NCI-H2196 treated with DMSO at 0.1 percent for 48 hours (cell line): Measurements from ENCODE around the gene IRF6.
A peak's percentile ranks its signal among the peaks of the same experiment; 100 is the strongest.

Source experiments
- DNase-seq: peaks from one replicate; lab custom pipeline; 2025; ENCODE audit not compliant: unreplicated experiment; lab: John Stamatoyannopoulos, UW

The IRF6 gene

DNA sequence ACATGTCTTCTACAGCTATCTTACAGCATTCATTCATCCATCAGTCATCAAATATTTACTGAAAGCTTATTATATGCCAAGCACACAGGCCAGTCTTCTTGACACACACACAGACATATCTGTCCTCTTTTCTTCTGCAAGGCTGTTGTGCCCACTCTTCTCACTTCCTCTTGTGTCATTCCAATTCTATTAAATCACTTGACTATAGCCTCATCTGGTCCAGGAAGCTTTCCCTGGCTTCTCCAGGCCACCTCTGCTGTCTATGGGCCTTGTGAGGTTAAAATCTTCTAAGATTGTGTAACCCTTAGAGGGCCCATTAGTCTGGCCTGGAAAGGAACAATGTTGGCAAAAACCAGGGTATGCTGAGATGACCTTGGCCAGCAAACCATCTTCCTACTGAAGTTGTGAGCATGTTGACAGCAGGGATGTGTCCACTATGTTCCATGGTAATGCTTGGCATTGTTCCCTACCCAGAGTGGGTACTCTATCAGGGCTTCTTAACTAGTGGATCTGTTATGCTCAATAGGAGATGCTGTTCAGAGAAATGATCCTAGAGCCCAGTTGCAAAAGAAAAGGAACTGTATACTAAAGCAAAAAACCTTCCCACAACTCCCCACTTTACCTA lies 44.8 kb downstream of the IRF6 start:
- DNase-seq = no peak

DNA sequence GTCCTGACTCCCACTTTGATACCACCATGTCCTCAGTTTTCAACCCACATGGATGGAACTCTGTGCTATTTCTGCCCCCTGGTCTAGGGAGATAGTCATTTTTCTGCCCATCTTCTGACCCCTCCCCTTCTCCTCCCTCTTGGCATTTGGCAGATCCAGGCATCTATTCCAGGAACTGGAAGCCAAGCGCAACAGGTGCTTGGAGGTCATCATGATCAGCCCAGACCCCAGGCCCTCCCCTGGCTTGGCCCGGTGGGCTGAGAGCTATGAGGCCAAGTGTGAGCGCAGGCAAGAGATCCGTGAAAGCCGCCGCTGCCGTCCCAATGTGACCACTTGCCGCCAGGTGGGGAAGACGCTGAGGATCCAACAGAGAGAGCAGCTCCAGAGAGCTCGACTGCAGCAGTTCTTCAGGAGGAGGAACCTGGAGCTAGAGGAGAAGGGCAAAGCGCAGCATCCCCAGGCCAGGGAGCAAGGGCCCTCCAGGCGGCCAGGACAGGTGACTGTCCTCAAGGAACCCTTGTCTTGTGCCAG lies 46.0 kb downstream of the IRF6 start:
- DNase-seq = no peak

DNA sequence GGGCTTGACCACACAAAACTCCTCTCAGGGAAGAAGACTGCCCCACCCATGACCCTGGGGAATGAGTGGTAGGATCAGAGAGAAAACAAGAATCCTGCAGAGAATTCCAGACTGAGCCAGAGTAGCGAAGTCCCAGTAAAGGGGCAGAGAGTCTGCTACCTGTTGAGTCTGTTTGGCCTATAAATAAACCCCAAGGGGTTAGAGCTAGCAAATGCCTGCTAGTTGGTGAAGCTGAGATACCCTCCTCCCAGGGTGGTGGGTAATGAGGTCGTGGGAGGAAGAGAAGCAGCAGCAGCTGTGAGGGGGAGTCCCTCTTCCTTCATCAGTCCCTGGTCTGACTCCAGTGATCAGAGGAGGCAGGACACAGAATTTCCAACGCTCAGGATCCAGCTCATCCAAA lies 47.5 kb downstream of the IRF6 start:
- no peak for DNase-seq

DNA sequence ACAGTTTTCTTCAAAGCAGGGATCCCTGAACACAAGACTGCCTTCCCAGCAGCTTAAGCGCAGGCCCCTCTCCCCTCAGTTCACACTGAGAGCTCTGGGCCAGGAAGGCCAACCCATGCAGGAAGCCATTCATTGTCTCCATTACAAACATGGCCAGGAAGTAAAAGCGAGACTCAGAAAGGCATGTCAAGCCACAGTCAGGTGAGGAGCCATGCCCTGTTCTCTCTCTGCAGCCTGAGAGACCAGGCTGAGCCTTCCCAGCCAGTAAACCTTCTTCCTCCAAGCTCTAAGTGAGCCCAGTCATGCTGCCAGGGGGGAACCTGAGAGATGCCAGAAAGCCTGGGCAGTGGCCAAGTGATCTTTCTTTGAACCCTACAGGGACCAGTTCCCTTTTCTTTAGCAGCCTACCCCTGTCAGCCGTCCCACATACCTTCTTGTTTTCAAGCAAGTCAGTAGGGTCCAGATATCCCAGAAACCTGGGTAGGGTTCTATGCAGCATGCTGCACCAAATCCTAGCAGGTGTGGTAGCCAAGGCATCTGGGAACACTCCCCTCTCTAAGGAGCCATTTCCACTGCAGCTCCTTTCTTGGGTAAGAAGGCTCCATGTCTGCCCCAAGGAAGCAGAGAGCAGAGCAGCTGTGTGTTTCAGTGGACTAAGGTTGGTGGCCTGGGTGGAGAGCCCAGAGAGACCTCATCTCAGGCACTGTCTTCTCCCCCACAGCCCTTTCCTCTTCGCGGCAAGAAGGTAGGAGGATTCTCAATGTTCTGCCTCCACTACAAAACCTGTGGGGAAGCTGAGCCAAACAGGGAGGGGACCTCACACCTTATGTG lies 49.1 kb downstream of the IRF6 start:
- DNase-seq = no peak

DNA sequence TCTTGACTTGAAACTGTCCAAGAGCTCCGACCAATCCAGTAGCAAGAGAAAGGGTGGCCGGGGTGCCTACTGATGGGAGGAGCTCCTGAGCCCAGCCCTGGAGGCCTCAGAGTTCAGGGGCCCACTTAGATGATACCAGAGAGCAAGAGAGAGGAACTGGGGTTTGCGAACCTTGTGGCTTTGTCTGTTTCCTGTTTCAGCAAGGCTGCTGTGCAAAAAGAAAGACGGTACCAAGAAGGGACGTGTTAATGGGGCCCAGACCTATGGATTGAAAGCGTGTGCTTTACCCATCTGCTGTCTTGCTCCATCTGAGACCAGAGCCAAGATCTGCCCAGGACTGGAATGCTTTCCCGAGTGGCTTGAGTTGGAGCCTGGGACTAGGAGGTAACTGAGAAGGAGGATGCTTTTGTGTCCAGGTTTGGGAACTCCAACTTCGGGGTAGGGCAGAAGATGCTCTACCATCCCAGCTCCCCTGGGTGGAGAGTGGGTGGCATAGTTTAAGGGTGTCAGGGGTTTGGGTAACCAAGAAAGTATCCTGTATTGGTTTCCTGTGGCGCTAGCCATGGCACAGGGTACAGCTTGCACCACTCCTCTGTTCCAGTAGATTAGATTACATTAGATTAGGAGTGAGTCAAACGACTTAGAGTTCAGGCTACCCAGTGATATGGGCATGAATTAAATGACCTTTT lies 49.9 kb downstream of the IRF6 start, which contains the start of gene TRAF3IP3:
TSS of gene TRAF3IP3 (plus strand) at position 128 of the 689 bp plus-strand sequence. CDS start 3,987 bp downstream, outside the sequence.
- no peak for DNase-seq

DNA sequence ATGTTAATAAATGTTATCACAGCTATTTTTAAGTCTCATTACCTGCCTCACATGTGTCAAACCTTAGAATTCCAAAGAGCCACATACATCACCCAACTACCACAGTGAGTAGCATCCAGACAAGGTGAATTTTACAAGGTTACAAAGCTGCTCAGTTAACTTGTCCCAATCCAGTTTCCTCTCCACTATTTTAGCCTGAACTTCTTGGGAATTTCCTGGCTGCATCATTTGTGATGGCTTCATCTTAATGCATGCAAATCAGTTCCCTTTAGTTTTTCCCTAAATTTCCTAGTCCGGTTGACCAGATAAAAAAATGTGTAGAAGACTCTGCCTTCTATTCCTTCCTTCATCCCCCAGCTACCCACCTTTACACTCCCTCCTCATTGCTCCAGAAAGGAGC lies 50.7 kb downstream of the IRF6 start:
- DNase-seq = no peak

DNA sequence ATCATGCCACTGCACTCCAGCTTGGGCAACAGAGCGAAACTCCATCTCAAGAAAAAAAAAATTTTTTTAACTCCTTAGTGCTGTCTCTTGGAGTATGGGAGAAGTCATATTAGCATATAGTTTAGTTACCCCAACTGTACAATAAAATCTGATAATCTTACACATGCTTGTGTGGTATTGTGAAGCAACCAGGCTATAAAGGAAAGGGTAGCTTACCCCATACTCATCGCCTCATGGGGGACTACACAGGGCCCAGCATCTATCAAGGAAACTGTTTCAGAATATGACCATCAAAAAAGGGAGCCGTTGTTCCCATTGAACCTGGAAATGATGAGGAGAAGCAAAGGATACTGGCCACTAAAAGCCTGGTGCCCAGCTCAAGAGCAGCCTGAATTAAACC lies 53.1 kb downstream of the IRF6 start:
- DNase-seq = no peak

DNA sequence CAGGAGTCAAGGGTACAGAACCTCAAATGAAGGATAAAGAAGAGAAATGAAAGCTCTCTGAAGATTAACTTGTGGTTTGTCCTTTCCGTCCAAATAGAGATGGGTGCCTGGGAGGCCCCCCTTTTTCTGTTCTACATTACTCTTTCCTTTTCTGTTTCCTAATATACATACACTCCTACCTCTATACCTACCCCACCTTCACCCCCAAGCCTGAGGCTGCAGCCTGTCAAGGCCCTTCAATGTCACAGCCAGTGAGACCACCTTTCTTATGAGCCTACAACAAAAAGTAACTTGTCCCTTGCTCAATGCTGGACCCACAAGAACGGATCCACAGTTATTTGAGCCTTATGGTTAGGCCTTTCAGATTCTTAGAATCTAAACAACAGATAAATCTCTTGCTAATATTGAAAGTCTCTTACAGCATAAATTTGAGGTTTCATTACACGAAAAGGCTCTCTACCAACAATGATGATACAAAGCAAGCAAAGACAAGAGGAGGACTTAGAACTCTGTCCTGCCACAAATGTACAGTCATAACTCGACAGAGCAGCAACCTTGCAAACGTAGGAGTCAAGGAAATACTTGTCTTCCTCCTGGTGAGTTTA lies 54.2 kb downstream of the IRF6 start:
- DNase-seq = no peak

DNA sequence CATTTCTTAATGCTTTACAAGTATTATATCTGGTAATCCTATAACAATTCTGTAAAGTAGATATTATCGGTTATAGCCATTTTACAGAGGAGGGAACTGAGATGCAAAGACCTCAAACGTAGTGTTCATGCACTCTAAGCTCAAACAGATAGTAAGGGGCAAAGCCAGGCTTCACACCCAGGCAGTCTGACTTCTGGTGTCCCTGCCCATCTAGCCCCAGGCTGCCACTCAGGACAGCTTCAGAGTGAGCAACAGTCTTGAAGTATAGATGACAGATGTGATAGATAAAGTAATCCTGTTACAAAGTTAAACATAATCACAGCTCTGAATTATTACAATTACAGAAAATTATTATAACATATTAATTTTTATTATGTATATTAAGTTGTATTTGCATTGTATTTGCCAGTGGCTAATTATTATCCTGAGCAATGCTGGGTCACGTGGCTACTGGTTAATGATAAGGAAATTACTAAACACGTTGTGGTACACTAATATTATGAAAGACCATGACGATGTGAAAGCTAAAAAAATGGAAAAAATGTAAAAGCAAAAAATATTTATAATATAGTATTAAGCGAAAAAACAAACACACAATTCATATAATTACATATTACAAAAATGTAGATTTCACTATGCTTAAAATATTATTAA lies 56.1 kb downstream of the IRF6 start:
- DNase-seq = no peak

DNA sequence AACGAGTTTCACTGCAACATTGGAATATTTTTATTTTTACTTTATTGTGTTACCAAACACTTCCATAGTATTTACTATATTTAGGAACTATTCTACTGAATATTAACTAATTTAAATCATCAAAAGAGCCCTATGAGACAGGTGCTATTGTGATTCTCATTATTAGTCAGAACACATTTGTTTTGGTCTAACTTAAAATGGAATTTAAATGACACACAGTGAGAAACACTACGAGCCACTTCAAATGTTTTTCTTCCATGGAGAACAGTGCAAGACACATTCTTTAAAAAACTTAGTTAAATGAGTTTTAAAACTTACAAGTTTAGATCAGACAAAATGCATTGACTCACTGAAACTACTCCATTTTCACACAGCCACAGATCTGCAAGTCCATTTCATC lies 56.7 kb downstream of the IRF6 start:
- DNase-seq = no peak

DNA sequence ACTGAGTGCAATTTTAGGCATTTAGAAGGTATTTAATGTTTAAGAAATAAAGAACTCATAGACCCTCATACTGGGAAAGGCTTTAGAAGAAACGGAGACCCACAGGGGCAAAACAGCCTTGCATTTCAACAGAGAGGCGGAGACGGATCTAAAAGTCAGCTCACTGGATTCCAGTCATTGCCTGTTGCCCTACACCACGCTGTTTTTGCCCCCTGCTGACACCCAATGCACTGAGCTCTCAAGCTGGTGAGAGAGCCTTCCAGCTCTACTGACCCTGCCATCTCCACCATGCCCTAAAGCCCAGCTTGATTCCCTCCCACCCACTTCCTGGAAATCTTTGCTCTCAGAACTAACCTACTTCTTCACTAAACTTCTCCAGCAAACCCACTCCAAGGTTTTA lies 57.3 kb downstream of the IRF6 start:
- DNase-seq = no peak

DNA sequence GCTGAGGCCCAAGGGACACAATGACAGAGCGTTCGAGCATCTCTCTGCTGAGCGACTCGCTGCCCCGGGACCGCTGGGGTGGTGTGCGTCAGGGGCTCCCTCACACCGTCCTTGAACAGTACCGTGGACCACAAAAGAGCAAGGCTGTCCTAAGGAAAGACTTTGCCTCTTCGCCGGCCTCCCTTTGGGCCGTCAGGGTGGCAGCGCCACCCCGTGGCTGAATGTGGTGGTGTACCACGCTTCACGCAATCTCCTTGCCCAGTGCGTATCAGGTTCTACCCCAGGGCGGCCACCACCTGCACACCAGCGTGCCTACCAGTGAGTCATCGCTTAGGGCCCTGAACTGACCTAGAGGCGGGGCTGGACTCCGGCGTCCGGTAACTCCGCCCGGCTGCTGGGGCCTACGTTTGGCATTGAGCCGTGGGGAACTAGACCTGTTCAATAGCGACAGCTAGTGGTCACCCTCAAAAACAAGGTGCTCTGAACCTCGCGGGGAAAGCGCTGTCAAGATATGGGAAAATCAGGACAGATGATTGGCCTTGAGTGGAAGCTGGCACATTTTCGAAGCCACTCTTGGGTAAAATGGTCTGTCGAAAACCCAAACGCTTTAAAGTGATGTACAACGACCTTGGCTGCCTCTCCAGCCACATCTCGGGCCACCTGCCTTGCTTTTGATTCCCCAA lies 58.2 kb downstream of the IRF6 start:
- DNase-seq = no peak

DNA sequence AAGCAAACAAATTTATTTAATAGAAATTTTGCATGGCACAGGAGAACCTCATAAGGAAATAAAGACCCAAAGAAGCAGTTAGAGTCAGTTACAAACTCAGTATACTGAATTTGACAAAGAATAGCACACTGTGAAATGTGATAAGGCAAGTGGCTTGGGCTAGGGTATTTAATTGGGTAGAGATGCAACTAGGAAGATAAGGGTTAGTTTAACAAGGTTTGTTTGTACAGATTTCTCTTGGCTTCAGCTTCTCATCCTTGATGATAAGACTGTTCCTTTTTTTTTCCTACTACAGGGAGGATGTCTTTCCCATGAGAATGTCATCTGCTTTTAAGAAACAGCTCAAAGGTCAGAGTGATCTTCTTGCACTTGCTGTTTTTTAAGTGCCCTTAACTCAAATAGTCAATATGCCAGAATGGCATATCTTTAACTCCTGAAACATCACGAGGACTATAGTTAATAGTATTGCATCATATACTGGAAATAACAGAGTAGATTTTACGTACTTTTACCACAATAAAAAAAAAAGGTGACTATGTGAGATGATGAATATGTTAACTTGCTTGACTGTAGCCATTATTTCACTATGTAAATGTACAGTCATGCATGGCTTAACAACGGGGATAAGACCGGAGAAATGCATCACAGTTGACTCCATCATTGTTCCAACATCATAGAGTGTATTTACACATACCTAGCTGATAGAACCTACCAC lies 59.3 kb downstream of the IRF6 start:
- DNase-seq = peak; percentile 9

DNA sequence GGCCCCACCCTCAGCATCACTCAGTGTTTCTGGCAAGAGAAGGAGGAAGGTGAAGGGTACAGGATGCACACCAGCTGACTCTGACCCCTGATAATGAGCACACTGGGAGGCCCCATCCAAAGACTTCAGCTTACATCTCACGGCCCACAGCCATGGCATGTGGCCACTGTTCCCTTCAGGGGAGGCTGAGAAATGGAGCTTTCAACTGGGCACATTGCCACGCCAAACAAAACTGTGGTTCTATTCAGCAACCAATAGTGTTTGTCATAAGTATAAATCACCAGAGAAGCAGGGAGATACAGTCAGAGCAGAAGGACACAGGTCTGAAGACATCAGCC lies 62.8 kb downstream of the IRF6 start:
- DNase-seq = no peak

DNA sequence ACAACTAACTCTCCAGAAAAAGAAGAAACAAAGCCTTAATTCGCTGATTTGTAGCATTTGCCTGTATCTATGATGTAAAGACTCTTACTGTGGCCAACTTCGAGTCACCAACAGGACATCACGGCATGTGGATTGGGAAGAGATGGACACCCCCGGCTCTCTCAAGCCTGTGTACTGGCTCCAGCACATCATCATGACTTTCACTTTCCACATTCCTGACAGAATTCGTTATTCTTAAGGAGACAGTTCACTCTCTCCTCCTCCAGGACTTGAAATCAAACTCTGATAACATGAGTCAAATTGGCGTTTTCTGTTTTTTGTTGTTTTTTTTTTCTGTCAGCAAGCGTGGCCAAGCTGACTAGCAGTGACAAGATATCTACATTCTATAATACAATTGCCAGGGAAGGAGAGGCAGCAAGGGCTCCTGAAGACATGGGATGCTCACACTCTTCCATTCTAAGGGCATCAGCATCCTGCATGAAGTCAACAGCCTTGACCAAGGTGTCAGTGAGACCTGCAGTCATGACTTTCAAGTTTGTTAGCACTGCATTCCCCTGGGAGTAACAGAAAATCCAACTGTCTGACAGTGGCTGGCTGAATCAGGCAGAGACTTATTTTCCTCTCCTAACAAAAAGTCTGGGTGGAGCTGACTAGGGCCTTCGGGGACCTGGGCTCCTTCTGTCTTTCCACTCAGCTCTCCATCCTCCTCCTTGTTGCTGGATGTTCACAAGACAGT lies 63.4 kb downstream of the IRF6 start:
- no peak for DNase-seq

DNA sequence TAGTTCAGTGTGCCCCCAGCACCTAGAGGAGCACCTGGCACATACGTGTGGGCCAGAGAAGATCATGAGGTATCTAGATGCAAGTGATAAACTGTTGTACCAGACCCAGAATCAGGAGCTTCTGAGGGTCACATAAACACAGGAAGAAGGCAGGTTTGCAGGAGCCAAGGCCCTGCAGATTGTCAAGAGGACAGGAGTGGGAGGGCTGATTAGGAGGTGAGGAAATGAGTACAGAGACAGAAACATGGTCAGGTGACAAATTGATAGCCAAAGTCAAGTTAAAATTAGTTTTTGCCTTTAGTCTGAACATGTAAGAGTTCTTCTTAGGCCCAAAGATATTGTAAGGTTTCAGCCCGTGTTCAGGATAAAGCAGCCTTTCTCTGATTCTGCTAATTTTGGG lies 64.1 kb downstream of the IRF6 start:
- DNase-seq = no peak

DNA sequence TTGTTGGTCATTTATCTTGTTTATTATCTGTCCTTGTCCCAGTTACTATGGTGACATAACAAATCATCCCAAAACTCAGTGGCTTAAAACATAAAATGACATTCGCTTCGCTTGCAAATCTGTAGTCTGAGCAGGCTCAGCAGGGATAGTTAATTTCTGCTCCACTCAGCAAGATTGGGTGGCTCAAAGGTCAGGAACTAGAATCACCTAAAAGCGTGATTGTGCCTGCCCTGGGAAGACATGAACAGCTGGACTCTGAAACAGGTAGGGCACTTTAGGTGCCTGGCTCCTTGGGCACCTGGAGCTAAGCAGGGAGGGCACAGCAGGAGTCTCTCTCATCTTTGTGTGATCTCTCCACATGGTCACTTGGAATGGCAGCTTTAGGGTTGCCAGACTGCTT lies 64.7 kb downstream of the IRF6 start:
- DNase-seq = no peak

DNA sequence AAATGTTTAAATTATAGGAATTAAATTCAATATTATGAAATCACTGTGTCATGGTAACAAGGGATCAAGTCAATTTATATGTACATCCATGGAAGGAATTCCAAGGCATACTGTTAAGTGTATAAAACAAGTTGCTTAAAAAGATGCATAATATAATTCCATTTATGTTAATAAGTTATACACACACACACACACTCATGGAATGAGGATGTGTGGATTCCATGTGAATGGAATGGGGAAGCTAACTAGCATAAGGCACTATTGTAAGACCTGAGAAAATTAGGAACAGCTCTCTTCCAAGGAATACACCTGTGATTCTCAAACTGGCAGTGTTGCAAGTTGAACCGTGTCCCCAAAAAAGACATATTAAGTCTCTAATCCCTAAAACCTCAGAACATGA lies 67.7 kb downstream of the IRF6 start:
- DNase-seq = no peak

DNA sequence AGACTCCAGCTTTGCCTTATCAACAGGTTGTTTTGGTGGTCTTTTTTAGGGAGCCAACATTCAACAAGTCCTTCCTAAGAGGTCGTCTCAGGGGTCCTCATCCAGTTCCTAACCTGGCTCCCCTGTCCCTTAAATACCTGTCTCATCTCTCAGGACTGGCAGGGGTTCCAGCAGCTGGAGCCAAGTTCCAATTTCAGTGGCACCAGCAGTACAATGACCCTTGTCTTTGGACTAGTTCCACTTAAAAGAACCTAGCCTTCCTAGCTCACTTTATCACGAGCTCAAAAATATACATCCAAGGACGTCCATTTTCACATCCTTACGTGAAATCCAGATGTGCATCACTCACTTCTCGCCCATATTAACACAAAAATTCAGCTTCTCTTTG lies 68.8 kb downstream of the IRF6 start:
- no peak for DNase-seq
